Measurements from ENCODE around the gene CAPN13. TPM values are rescaled to one million over a fixed set of nuclear protein-coding genes. Genes with fewer than 3 reads are reported as not detected.

Gene CAPN13
- polyA plus RNA-seq, 1 donor (not counting 4 experiments of a cell fraction or from before 2014, with no cell fraction given), result not detected

DNA sequence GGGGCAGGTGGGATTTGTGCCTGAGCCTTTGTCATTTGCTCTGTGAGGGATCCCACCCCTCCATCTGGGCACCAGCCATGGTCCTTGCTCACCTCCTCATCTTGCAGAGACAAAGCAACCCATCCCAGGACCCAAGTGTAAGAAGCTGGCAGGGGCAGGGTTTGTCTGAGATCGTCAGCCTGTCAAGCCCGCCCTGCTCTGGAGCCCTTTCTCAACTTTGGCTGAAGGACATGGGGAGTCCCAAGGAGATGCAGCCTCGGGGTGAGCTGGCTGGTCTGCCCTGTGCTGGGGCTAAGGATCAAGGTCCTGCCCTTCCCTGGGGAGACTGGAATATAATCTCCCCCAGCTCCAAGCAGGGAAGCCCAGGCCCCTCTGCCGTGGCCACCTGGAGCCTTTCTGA is 86.0 kb downstream of the CAPN13 start:
- H3K9ac ChIP-seq (ENCODE audit: control insufficient read depth, extremely low read depth, insufficient read depth, low read length), result no peak overlapping the region
- DNase-seq (ENCODE audit: low read depth, low spot score), result no peak
- dilution Hi-C loops (cut with MboI; ENCODE audit: extremely low pct_ligation_motif_present, low sequenced_read_pairs), result no loop called here
- FAIRE-seq, result no peak
- H3K27me3 ChIP-seq (ENCODE audit: control insufficient read depth, extremely low read depth, insufficient read depth, low read length), result peaks cover 21% of the 10 kb centered on the region
- no peaks in the 10 kb centered on the region for H3K4me1 ChIP-seq (ENCODE audit: control insufficient read depth, extremely low read depth, insufficient read depth, low read length)
- no peak overlapping the region for H3K27ac ChIP-seq (ENCODE audit: control insufficient read depth, insufficient read depth, low read length)
- H3K9me3 ChIP-seq (ENCODE audit: control insufficient read depth, low read depth, low read length), result no peaks in the 10 kb centered on the region
- H3K36me3 ChIP-seq (ENCODE audit: control insufficient read depth in 2 of 2, extremely low read depth in 1 of 2, insufficient read depth in 2 of 2, low read length in 2 of 2), result no peaks in the 10 kb centered on the region
- H3K9me1 ChIP-seq (ENCODE audit: control insufficient read depth, extremely low read depth, insufficient read depth, low read length), result no peaks in the 10 kb centered on the region
- no peak overlapping the region for H3K4me3 ChIP-seq (ENCODE audit: control insufficient read depth in 2 of 3, extremely low read depth in 1 of 3, insufficient read depth in 2 of 3, low read depth in 1 of 3, low read length in 3 of 3)
- H3K4me2 ChIP-seq (ENCODE audit: control insufficient read depth, extremely low read depth, insufficient read depth, low read depth, low read length), result no peak overlapping the region
- no peak overlapping the region for H2AFZ ChIP-seq (ENCODE audit: control insufficient read depth, low read length)
- no peaks in the 10 kb centered on the region for H3K79me2 ChIP-seq (ENCODE audit: control insufficient read depth, insufficient read depth, low read length)
- no peaks in the 10 kb centered on the region for H4K20me1 ChIP-seq (ENCODE audit: control insufficient read depth, extremely low read depth, insufficient read depth, low read length)
- TF ChIP-seq, protein P1, sequence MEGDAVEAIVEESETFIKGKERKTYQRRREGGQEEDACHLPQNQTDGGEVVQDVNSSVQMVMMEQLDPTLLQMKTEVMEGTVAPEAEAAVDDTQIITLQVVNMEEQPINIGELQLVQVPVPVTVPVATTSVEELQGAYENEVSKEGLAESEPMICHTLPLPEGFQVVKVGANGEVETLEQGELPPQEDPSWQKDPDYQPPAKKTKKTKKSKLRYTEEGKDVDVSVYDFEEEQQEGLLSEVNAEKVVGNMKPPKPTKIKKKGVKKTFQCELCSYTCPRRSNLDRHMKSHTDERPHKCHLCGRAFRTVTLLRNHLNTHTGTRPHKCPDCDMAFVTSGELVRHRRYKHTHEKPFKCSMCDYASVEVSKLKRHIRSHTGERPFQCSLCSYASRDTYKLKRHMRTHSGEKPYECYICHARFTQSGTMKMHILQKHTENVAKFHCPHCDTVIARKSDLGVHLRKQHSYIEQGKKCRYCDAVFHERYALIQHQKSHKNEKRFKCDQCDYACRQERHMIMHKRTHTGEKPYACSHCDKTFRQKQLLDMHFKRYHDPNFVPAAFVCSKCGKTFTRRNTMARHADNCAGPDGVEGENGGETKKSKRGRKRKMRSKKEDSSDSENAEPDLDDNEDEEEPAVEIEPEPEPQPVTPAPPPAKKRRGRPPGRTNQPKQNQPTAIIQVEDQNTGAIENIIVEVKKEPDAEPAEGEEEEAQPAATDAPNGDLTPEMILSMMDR (optimal IDR thresholded peaks at IDR 0.05 in 1 of 3, IDR thresholded peaks at IDR 0.05 in 1 of 3, conservative IDR thresholded peaks at IDR 0.05 in 1 of 3; ENCODE audit: extremely low read depth in 1 of 3, insufficient read depth in 2 of 3, low read length in 3 of 3), result no peak
- no peak for TF ChIP-seq EZH2 (IDR thresholded peaks at IDR 0.05; ENCODE audit: low read length)

DNA sequence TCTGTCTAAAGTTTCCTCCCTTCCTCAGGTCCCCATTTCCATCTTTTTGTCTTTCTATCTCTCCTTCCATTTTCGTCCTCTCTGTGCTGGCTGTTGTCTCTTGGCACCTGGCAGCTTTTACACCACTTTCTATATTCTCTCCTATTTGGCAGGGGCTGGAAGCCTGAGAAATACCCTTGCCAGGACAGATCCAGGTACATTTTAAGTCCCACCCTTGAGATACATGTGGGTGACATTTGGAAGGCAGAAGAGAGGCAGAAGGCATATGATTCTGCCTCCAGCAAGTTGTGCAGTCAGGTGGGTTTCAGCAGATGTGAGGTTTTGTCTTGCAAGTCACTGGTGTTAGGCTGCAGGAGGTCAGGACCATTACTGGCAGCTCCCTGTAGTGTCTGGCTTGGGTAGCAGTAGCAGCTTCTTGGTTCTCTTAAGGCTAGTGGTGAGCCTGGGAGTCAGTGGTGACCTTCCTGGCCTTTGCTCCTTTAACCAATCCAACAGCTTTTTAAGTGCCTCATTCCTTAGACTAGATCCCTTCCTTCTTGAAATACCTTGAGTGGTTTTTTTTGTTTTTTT is 90.1 kb downstream of the CAPN13 start:
- Histone ChIP-seq H3K4me1 (ENCODE audit: control insufficient read depth, extremely low read depth, insufficient read depth, low read length) (no peaks in the 10 kb centered on the region), H3K27ac (ENCODE audit: control insufficient read depth, insufficient read depth, low read length) (no peak overlapping the region), H3K9me1 (ENCODE audit: control insufficient read depth, extremely low read depth, insufficient read depth, low read length) (no peaks in the 10 kb centered on the region), H3K79me2 (ENCODE audit: control insufficient read depth, insufficient read depth, low read length) (no peaks in the 10 kb centered on the region), H4K20me1 (ENCODE audit: control insufficient read depth, extremely low read depth, insufficient read depth, low read length) (no peaks in the 10 kb centered on the region), H2AFZ (ENCODE audit: control insufficient read depth, low read length) (no peak overlapping the region), H3K4me2 (ENCODE audit: control insufficient read depth, extremely low read depth, insufficient read depth, low read depth, low read length) (no peak overlapping the region), H3K27me3 (ENCODE audit: control insufficient read depth, extremely low read depth, insufficient read depth, low read length) (peaks cover 3% of the 10 kb centered on the region), H3K4me3 (ENCODE audit: control insufficient read depth in 2 of 3, extremely low read depth in 1 of 3, insufficient read depth in 2 of 3, low read depth in 1 of 3, low read length in 3 of 3) (no peak overlapping the region), H3K9ac (ENCODE audit: control insufficient read depth, extremely low read depth, insufficient read depth, low read length) (no peak overlapping the region), H3K9me3 (ENCODE audit: control insufficient read depth, low read depth, low read length) (no peaks in the 10 kb centered on the region), H3K36me3 (ENCODE audit: control insufficient read depth in 2 of 2, extremely low read depth in 1 of 2, insufficient read depth in 2 of 2, low read length in 2 of 2) (no peaks in the 10 kb centered on the region)
- dilution Hi-C loops (cut with MboI; ENCODE audit: extremely low pct_ligation_motif_present, low sequenced_read_pairs), result no loop called here
- TF ChIP-seq, protein P1 (optimal IDR thresholded peaks at IDR 0.05 in 1 of 3, IDR thresholded peaks at IDR 0.05 in 1 of 3, conservative IDR thresholded peaks at IDR 0.05 in 1 of 3; ENCODE audit: extremely low read depth in 1 of 3, insufficient read depth in 2 of 3, low read length in 3 of 3), result no peak
- TF ChIP-seq EZH2 (IDR thresholded peaks at IDR 0.05; ENCODE audit: low read length), result no peak
- FAIRE-seq (no peak), DNase-seq (ENCODE audit: low read depth, low spot score) (no peak)

Measured in keratinocyte (primary cell).